NCI-H2081 (cell line): ENCODE results near the gene BPIFB1.

Source experiments
- DNase-seq, 2 experiments: peaks; one replicate each; lab custom pipeline; 2025; lab: John Stamatoyannopoulos, UW

BPIFB1 gene, protein sequence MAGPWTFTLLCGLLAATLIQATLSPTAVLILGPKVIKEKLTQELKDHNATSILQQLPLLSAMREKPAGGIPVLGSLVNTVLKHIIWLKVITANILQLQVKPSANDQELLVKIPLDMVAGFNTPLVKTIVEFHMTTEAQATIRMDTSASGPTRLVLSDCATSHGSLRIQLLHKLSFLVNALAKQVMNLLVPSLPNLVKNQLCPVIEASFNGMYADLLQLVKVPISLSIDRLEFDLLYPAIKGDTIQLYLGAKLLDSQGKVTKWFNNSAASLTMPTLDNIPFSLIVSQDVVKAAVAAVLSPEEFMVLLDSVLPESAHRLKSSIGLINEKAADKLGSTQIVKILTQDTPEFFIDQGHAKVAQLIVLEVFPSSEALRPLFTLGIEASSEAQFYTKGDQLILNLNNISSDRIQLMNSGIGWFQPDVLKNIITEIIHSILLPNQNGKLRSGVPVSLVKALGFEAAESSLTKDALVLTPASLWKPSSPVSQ

DNA sequence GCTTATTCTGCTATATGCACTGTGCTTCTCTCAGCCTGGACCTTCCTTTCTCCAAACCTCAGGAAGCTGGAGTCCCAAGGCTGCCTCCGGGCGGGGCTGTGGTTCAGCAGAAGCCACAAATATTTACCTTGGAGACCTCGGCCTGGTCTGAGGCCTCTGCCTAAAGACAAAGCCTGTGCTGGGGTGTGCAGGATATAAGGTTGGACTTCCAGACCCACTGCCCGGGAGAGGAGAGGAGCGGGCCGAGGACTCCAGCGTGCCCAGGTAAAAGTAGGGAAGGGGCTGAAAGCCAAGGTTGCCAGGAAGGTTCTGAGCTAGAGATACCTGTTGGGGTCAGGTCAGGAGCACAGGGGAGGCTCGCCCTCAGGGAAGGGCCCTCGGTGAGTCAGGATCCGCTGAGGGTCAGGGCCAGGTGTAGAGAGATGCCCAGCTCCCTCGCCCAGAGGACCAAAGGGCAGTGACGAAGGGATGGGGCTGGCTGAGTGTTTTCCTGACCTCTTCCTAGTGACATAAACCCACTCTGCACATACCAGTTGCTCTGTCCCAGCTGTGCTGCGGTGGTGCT is at the start of gene BPIFB1:
Gene BPIFB1 (plus strand): TSS at position 224 of the 565 bp plus-strand sequence. CDS start 2,860 bp downstream, outside the sequence.
- DNase-seq, result no peak

DNA sequence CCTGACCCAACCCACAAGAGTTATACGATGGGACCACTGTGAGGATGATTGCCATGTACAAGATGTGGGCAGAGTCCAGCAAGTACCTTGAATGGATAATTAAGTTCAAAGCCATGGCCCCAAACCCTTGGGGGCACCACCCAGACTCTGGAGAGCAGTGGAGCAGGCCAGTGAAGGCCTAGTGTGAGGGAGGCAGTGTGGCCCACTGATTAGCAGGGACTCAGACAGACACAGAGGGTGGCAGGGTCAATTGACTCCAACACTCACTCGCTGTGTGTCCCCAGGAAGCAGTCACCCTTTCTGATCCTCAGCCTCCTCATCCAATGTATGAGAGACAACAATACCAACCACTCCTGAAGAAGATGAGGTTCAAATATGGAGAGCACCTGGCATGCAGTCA is 49.0 kb upstream of the BPIFB1 start:
- no peak for DNase-seq

DNA sequence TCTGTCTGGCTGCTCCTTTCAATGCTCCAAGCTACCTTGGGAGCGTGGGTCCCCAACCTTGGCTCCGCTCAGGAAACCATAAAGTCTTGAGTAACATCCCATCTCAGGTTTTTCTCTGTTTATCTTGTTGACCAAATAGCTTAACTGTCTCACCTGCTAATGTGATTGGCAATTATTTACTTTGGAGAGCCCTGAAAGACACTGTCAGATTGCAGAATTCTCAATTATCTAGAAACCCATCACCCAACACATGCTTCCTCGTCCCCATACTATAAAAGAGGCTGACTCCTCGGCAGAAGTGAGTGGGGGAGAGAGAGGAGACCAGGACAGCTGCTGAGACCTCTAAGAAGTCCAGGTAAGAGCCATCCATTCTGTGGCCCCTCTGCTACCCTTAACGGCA is 47.3 kb upstream of the BPIFB1 start, which contains the start of gene BPIFA1:
Gene BPIFA1 (plus strand): TSS at position 301 of the 400 bp plus-strand sequence. CDS start 1,716 bp downstream, outside the sequence.
- DNase-seq, result no peak

DNA sequence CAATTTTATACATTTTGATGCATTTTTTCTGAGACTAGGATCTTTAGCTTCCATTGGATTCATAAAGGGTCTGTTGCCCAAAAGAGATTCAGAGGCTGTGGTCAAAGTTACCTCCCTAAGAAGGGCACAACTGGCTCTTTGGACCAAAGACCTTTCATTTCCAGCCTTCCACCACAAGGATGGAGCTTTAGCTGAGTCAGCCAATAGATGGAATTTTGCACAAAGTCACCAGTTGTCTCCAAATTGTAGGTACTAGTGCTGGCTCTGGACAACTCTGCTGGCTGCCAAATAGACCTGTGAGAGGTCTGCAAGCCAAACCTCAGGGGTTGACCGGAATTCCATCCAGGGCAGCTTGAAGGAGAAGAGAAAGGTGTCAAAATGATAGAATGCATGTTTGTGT is 46.7 kb upstream of the BPIFB1 start:
- DNase-seq, result no peak

DNA sequence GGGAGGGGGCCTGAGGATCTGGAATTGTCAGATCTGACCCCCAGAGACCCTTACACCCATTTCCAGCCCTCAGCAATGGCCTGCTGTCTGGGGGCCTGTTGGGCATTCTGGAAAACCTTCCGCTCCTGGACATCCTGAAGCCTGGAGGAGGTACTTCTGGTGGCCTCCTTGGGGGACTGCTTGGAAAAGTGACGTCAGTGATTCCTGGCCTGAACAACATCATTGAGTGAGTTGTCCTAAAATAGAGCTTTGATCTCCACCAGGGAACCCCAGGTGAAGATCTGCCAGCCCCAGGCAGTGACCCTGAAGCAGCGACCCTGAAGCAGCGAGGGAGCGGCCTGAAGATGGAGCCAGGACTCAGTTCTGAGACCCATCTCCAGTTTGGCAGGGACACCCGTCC is 45.0 kb upstream of the BPIFB1 start:
- DNase-seq, result no peak

DNA sequence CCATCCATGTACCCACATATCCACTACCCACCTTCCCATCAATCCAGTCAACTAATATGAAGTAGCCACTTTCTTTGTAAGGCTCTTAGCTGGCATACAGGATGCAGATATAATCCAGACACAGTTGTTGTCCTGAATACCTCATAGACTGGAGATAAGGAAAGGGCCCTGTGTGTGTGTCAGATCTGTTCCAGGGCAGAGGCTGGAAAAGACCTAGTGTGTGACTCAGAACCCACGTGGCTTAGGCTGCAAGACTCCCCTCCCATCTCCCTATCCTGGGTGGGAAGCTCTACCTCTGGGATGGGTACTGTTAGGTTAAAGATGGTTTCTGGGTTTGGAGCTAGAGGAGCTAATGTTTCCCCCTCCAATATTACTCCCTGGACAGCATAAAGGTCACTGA is 43.6 kb upstream of the BPIFB1 start:
- no peak for DNase-seq

DNA sequence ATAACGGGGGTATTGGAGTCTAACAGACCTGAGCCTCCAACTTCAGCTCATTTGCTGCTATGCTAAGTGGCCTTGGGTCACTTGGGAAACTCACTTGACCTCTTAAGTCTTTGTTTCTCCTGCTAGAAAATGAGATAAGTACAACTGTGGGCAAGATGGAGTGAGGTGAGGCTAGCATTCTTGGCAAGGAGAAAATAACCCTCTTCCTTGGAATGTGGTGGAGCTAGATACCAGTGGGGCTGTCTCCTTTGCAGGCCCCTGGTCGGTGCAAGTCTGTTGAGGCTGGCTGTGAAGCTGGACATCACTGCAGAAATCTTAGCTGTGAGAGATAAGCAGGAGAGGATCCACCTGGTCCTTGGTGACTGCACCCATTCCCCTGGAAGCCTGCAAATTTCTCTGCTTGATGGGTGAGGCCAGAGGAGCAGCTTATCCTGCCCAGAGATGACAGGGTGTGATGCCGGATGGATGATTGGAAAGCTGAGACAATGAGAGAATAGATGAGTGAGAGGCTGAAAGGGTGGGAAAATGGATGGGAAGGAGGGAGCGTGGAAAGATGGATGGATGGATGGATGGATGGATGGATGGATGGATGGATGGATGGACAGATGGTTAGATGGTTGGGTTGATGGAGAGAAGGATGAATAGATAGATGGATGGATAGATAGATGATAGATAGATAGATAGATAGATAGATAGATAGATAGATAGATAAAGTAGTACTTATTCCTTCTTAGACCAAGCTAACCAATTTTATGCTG is 42.9 kb upstream of the BPIFB1 start:
- DNase-seq, result no peak

DNA sequence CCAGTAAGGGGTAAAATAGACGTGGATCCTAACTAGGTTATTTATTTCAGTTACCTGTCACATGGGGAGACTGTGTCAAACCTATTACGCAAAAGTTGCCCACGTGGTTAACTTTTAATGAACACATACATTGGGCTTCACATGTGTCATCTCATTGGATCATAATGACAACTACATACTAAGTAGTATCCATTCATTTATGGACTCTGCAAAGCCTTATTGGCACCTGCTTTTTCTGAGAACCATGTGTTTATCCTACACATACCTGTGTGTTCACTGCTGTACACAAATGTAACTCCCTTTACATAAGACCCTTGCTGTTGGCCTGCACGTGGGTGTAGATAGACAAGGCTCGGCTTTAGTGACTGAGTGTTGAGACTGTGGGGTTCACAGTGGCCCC is 42.1 kb upstream of the BPIFB1 start:
- DNase-seq, result no peak

DNA sequence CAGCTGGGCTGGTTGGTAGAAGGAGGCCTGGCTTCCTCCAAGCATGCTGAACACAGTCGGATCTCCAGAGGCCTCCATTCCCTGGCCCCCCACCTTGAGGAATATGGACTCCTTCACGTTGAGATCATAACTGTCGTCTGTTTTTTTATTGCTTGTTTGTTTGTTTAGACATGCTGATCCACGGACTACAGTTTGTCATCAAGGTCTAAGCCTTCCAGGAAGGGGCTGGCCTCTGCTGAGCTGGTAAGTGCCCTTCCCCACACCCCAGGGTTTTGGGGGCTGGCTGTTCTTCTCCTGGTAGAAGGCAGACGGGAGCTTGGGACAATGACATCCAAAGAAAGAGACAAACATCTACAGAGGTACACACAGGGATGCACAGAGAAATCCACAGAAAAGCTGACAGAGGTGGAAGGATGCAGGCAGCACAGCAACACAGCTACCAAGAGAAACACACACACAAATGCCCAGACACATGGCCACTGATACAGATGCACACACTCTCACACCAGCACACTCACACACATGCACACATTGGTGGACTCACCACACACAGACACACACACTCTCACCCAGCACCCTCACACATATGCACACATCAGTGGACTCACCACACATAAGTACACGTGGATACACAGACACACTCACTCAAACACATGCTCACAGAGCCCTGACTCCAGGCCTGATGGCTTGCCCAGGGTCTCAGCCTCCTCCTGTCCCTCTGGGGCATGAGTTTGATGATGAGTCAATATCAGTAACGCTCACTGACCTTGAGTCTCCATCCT is 40.5 kb upstream of the BPIFB1 start:
- no peak for DNase-seq

DNA sequence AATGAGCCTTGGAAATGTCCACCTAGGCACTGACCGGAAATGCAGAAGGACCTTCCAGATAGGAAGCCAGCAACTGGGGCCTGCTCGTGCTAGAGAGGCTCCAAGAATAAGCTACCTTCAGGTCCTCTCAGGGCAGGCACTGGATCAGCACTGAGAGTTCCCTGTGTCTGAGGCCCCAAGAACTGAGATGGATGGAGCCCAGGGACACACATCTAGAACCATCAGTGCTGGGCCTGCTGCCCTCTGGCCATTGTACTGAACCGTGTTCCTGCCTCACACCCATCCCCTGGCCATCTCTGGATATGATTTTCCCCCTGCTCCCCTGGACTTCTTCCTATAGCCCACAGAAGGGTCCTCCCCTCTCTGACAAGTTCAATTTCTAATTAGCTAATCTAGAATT is 36.9 kb upstream of the BPIFB1 start:
- DNase-seq, result no peak

DNA sequence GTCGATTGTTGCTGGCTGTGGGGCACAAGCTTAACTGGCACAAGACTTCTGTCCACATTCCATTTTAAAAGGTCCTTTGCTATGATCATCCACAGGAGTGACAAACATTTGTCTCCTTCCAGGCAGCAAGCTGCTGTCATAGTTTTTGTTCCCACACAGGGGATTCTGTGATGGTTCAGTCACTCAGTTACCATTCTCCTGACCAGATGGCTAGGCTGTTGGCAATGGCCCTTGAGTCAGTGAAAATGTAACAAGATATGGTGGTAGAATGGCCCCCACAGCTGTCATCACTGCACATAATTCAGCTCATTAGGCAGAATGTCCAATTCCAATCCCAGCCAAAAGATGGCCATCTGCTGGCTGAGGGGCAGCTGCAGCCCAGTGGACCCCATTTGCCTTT is 33.6 kb upstream of the BPIFB1 start:
- DNase-seq, result no peak

DNA sequence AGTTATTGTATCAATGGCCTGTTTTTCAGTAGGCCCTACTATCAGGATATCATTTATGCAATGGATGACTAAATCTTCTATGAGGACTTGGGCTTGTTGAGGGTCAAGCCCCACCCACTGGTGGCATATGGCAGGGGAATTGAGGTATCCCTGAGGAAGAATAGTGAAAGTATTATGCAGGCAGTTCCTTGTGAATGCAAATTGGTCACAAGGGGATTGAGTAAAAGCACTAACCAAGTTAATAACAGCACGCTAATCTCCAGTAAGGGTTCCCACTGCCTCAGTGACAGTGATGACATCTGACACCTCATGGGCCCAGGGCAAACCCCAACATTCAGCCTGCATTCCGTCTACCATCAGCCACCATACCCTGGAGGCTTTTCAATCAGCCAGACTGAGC is 32.3 kb upstream of the BPIFB1 start:
- DNase-seq, result no peak

DNA sequence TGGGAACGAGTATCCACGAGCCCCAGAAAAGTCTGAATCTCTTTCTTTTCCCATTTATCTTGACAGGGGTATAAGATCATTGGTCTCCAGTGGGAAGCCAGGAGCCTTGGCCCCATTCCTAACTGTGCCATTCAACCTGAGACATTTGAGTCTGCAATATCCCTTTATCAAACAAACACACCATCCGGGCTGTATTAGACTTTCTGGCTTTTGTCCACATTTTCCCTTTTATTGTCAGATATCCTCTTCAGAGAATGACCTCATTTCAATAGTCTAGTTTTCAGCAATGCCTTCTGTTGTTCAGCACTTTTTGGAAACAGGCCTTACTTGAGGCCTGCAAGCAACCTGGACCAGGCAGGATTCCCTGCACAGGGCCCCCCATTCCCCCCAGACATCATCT is 31.5 kb upstream of the BPIFB1 start:
- DNase-seq, result peak in 1 of 2 experiments; percentile 27

DNA sequence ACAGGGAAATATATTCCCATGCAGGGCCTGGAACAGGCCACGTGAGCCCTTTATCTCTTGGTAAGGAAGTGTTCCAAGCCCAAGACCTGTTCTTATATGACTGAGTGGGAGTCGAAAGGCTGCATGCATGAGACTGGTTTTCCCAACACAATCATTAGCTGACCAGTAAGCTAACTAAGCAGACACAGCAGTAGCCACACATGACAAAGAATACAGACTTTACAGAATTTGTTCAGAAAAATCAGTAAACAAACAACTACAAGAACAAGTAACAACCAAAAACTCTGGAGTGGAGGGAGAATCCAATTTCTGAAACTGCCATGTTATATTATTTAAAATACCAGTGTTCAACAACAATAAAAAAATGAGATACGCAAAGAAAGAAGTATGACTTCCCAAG is 30.6 kb upstream of the BPIFB1 start:
- DNase-seq, result no peak

DNA sequence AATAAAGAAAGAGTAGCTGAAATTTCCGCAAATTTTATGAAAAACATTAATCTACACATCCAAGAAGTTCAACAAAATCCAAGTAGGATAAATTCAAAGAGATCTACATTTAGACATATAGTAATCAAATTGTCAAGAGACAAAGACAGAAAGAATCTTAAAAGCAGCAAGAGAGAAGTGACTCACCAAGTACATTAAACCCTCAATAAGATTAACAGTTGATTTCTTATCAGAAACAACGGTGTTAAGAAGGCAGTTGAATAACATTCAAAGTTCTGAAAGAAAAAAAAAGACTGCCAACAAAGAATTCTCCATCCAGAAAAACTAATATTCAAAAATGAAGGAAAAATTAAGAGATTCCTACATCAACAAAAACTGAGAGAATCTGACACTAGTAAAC is 28.0 kb upstream of the BPIFB1 start:
- no peak for DNase-seq

DNA sequence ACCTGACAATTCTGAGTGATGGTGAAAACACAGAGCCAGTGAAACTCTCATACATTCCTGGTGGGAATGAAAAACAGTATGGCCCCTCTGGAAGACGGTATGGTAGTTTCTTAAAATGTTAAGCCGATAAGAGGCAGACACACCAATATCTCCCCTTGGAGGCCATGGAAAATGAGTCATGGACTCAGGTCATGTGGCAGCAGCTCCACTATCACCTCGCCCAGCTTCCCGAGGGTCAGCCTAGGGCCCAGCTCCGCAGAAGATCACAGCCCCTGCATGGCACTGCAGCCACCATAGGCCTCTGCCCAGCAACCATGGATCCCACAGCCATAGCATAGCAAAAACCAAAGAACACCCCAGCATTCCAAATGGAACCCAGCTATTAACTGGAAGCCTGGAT is 25.8 kb upstream of the BPIFB1 start:
- DNase-seq, result no peak

DNA sequence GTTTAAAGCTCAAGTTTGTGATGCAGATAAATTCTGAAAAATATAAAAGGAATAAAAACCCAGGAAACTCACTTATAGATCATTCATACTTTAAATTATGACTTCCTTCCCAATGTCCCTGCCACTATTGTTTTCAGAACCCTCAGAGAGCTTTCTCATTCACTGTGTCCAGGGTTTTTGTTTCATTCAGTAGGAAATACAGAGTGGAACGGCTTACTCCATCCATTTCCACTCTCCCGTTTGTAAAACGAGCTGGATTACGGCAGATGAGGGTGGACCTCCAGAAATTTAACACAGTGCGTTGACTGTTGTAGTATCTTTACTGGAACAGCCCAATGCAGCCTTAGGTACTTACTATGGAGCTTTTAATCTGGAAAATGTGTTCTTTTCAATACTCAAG is 23.6 kb upstream of the BPIFB1 start:
- DNase-seq, result no peak

DNA sequence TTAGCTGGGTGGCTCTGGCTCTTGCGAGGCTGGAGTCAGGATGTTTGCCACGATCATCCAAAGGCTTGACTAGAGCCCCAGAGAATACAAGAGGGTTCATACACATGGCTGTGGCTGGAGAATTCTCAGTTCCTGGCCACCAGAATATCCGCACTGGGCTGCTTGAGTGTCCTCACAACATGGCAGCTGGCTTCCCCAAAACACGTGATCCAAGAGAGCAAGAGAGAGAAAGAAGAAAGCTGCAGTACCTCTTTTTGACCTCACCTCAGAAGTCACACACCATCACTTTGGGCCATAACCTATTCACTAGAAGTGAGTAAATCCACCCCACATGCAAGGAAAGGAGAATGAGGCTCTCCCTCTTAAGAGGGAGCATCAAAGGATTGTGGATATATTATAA is 21.5 kb upstream of the BPIFB1 start:
- no peak for DNase-seq

DNA sequence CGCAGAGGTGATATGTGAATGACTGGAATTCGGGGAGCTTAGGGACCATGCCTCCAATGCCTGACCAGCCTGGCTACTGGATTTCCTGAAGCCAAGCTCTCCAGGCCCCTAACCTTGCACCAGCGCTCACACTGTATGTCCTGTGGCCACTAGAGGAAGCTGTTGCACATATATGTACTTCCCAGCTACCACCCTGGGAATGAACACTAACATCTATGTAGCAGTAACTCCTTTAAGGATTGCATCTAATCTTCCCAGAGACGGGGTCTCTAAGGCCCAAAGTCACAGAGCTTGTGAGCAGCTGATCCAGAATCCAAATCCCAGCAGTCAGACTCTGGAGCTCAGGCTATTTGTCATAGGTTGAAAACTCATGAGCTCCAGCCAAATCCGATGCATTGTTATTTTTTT is 20.4 kb upstream of the BPIFB1 start:
- peak; percentile 47 to 53 for DNase-seq

DNA sequence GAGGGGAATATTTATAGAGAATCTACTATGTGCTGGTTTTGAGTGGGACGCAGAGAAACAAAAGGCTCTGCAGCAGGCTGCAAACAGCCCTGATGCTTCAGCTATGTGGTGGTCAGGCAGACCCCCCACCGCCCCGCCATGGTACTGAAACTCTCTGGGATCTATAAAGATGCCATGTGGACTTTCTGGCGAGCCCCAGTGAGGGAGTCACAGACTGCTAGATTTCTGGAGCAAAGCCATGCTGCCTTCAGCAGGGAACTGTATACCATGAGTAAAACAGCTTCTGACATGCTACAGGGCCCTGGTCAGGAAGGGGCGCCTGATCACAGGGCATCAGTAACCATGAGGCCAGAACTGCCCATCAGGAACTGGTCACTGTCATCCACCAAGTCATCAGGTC is 19.2 kb upstream of the BPIFB1 start:
- DNase-seq, result no peak

DNA sequence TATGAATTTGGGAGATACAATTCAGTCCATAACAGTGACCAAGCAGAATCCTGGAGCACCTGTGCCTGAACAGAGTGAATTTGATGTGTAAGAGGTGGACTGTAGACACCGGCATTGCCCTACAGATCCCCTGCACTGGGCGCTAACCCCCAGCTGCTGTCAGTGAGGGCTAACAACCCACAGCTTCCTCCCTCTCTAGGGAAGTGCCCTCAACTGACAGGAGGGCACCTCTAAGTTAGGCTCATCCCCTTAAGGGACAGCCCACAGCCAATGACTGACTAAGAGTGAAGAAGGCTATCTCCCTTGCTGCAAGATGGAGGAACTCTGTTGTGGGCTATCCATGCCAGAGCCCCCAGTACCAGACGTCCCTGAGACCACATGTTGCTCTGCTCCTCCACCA is 15.3 kb upstream of the BPIFB1 start:
- no peak for DNase-seq
